GM21717 (cell line): Measurements from ENCODE around the gene STK11IP.

ENCODE experiments used
- ATAC-seq: cut with Tn5 transposase; IDR thresholded peaks from one replicate; pipeline ENCODE4 v1.9.1; 2021; ENCODE audit warnings: mild to moderate bottlenecking, moderate library complexity; ENCODE audit not compliant: unreplicated experiment

The STK11IP gene

DNA sequence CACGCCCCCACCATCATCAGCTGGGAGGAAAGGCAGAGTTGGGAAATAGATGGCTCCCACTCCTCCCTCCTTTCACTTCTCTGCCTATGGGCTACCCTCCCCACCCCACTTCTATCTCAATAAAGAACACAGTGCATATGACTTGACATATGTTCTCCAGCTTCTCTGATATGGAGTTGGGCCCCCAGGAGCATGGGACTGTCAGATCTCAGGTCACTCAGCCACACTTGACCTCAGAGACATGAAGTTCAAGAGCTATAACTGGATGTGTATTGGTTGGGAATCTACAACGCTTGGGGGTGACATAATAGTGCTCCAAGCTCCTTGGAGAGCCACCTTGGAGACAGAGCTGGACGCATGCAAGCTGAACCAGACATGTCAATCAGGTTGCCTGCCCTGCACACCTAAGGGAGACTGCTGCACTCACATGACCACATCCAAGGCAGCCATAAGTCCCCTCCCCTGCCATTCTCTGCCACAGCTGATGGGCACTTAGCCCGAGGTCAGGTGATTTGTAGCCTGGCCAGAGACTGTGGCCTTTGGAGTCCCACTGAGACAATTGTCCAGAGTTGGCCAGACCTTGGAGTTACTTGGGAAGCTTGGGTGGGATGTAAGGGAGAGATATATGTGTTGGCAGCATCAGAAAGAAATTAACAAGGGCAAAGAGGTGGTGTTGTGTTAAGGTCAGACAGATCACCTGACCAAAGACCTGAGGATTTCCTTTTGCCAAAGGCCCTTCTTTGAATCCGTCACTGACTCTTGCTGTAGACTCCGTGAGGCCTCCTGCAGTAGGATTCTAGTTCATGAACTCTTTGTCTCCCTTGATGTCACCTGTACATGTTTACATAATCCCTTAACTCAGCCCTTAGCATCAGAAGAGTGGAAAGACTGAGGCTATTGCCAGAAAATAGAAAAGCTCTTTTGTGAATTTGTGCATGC lies 21.8 kb upstream of the STK11IP start:
- no peak for ATAC-seq

DNA sequence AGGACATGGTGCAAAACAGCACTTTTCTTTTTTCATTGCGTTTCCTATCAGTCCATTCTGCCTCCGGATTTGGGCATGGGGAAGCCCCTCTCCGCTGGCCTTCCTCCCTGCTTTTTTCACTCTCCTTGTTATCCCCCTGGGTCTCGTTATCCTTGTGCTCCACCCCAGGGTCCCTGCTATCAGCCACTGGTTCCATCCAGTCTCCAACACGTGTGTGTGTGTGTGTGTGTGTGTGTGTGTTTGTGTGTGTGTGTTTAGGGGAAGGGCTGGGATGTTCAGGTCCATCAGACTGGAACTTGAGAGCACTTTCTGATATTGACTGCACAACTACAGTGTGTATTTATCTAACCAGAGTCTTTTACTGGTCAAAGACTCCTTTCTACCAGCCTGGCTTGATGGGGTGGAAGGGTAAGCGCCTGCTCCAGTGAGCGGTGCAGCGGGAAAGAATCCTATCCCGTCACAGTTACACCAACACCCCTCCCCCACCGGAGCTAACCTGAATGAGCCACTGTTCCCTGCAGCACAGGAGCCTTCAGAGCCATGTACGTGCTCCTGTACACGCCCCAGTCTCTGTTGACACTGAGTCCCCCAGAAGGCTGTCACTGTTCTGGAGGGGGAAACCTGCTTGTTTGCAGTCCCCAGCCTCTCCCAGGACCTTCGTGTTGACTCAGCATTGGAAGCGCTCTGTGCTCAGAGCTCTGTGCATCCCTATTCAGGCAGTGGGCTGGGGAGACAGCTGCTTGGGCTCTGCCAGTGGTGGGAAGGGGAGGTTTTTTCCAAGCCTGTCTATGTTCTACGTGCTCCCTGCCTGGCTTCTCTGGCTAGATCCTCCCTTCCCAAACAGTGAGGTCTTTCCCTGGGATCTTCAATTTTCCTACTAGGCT lies 20.9 kb upstream of the STK11IP start:
- ATAC-seq = no peak

DNA sequence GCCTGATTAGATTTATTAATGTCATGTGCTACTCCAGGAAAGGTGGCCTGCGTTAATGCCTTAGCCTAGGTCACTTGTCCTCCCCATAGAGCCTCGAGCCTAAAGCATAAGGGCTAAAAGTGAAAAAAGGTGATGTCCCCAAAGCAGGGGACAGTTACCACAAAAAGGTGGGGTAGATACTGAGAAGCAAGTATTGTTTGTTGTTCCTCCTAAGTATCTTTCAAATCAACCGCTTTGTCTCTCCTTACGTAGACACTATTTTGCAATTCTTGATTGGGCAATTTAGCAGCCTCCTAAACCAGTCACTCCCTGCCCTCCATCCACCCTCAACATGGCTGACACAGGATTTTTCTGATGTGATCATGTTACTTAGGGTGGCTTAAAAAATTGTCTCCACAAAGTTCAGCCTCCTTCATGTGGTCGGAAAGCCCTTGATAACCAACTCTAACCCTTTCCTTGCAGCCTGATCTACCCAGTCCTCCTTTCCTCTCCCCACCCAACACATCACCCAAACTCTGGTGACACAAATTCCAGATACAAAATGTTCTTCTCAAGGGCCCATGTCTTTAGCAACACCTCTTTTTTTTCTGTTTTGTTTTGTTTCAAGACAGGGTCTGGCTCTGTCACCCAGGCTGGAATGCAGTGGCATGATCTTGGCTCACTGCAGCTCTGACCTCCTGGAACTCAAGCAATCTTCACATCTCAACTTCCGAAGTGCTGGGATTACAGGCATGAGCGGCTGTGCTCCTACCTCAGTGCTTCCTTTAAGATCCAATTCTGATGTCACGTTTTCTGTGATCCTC lies 18.6 kb upstream of the STK11IP start:
- ATAC-seq = no peak

DNA sequence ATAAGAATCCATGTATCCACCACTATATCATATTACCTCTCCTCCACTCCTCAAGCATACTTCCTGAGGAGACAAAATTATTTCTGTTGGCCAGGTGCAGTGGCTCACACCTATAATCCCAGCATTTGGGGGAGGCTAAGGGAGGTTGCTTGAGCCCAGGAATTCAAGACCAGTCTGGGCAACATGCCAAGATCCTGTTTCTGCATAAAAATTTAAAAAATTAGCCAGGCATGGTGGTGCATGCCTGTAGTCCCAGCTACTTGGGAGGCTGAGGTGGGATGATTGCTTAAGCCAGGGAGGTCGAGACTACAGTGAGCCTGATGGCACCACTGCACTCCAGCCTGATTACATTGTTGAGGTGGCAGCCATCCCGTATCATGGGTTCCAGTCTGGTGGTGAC lies 16.3 kb upstream of the STK11IP start:
- ATAC-seq = no peak

DNA sequence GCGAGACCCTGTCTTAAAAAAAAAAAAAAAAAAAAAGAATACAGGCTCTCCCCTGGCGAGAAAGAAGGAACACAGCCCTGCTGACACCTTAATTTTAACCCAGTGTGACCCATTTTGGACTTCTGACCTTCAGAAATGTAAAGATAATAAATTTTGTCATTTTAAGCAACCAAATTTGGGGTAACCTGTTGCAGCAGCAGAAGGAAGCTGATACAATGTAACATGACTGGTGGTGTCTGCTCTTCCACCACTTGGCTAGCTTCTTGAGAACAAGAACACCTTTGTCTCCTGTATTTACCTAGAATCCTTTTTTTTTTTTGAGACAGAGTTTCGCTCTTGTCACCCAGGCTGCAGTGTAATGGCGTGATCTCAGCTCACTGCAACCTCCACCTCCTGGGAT lies 6.6 kb upstream of the STK11IP start:
- ATAC-seq = no peak

DNA sequence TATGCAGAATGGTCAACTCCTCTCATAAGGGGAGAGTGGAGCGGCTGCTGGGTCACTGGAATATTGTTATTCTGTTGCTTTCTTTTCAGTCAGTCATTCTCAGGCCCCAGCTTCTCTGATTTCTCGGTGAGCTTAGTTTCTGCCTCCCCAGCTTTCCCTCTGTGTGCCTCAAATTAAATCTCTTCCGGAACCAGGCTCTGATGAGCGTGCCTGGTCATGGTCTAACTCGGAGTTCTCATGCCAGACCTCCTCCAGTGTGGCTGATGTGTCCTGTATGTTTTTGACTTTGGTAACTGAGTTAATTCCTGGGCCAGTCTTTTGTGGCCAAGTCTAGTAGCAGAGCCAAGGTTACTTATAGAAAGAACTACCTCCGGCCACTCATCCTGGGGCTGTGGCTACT lies 4.9 kb upstream of the STK11IP start:
- ATAC-seq = no peak

DNA sequence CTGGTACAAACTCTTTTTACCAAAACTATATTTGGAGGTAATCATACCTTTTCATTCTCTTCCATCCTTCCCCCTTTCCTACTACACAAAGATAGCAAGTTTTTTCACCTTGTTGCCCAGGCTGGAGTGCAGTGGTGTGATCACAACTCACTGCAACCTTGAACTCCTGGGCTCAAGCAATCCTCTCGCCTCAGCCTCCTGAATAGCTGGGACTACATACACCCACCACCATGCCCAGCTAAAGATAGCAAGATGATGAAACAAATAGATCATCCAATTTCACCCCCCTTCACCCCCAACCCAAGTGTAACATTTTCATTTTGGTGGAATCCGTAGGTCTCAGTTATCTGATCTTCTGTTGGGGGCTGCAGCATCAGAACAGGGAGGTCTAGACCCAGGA lies 4.5 kb upstream of the STK11IP start:
- no peak for ATAC-seq

DNA sequence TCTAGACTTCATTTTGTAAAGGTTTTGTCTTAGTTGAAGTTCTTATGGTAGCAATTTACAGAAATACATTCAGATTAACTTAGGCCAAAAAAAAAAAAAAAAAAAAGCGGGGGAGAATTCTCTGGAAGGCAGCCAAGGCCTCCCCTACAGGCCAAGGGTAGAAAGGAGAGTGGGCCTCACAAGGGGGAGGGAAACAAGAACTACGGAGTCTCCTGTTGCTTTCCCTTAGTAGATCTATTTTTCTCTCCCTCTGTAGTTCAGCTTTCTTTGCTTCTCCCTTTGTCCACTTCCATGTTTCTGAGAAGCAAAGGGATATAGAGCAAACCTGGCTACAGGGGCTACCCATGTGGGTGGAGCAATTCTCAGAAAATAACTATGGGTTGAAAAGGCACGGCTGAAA lies 2.4 kb upstream of the STK11IP start:
- ATAC-seq = no peak

DNA sequence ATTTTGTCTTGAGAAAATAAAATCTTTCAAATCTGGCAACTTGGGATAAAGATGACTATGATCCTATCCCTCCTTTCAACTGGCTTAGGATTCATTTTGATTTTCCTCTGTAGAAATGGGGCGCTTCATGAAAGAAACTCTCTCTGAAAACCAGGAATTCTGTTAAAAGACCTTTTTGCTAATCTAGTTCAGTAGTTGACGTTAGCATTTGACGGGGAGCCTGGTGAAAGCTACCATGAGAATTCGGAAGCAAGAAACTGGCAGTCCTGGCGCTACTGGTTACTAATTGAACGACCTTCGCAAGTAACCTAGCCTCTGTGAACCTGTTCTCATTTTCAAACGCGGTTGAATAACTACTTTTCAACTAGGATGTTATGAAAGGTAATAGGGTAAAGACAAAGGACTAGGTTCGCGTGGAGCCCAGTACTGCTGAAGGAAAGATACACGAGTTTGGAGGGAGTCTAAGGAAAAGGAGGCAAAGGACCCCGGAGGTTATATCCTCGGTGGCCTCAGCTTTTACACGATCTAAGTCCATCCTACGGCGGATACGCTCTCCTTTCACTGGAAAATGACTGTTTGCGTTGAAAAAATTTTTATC lies 604 bp upstream of the STK11IP start:
- peak; percentile 8 for ATAC-seq

DNA sequence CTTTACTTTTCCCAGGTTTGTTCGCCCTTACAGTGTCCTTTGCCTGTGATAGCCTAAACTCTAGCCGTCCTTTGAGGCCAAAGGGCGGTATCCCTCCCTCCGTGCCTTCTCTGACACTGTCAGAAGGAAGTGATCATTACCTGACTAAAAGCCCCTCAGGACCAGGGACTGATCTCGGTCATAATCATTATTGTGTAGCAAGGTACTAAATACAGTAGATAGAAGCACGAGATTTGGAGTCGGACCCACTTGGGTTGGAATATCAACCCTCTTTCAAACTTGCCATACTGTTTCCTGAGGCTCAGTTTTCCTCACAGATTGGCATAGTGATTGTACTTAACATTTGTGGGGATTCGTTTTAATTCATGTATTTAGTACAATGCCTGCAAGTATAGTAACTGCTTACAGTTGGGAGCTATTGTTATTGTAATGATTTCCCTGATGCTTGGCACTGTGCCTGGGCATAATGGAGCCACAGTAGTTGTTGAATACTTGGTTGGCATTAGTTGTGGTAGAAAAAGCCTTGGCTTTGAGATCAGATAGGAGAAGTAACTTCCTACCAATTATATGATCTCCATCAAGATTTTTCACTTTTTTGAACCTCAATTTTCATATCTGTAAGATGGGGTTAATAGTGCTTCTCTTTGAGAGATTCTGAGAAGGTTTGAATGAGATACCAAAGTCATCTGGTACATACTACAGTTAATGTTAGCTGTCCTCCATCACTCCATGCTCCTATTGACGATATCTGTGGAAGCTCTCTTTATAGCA lies 836 bp downstream of the STK11IP start:
- no peak for ATAC-seq

DNA sequence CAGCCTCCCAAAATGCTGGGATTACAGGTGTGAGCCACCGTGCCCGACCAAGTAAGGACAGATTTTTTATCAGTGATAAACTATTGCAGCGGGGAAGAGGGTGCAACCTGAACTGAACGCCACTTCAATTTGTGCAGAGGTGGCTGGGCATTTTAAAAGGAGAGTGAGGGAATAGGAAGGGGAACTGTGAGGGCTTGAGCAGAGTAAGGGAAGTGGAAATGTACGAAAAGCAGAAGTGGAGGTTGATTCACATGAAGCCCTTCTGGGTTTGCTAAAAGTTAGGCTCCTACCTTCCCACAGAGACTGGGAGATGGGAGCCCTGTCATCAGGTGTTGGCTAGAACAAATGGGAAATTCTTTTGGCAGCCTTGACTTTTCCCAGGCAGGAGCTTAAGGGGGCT lies 6.1 kb downstream of the STK11IP start:
- no peak for ATAC-seq

DNA sequence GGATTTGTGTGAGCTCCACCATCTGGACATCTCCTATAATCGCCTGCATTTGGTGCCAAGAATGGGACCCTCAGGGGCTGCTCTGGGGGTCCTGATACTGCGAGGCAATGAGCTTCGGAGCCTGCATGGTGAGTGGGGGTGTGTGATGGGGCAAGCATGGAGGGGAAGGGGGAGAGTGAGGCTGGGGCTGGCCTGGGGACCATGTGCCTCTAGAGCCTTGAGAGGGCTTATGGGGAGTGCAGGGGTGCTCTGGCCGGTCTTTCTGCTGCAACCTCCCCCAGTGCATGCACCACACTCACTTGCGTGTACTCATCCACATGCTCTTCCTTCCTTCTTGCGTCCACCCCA lies 7.9 kb downstream of the STK11IP start:
- no peak for ATAC-seq

DNA sequence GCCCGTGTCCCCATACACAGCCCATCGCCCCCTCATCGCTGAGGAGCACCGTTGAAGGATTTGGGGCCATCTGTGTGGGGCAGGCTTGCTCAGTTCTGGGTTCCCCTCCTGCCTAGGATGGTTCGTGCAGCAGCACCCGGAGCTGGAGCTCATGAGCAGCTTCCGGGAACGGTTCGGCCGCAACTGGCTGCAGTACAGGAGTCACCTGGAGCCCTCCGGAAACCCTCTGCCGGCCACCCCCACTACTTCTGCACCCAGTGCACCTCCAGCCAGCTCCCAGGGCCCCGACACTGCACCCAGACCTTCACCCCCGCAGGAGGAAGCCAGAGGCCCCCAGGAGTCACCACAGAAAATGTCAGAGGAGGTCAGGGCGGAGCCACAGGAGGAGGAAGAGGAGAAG lies 10.3 kb downstream of the STK11IP start:
- ATAC-seq = no peak

DNA sequence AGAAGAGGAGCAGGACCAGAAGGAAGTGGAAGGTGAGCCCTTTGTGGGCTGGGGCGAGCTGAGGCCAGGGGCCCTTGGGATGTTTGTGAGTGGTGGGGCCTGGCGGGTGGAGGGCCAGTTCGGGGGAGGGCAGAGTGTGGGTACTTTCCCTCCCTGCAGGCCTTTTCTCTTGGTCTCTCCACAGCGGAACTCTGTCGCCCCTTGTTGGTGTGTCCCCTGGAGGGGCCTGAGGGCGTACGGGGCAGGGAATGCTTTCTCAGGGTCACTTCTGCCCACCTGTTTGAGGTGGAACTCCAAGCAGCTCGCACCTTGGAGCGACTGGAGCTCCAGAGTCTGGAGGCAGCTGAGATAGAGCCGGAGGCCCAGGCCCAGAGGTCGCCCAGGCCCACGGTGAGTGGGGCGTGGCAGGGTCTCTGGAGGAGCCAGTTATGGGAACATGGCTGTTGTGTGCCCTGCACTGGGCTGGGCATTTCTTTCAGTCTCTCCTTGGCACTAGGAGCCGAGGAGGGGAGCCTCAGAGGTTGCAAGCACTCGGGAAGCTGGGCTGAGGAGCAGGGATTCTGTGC lies 10.8 kb downstream of the STK11IP start:
- ATAC-seq = no peak

DNA sequence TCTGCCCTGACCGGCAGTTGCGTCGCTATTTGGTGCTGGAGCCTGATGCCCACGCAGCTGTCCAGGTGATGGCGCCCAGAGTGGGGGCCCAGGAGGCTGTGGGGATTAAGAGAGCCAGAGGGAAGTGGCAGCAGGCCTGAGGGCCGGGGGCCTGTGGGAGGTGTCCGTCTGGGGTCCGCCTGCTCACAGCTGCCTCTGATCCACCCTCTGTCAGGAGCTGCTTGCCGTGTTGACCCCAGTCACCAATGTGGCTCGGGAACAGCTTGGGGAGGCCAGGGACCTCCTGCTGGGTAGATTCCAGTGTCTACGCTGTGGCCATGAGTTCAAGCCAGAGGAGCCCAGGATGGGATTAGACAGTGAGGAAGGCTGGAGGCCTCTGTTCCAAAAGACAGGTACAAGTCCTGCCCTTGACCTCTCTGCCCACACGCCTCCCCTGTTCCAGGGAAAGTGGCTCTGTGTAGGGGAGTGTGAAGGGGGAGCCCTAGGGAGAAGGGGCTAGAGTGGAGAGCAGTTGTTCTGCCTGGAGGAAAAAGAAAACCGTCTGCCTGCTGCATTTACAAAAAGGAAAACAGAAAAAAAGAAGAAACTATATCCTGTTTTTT lies 11.6 kb downstream of the STK11IP start:
- ATAC-seq = no peak

DNA sequence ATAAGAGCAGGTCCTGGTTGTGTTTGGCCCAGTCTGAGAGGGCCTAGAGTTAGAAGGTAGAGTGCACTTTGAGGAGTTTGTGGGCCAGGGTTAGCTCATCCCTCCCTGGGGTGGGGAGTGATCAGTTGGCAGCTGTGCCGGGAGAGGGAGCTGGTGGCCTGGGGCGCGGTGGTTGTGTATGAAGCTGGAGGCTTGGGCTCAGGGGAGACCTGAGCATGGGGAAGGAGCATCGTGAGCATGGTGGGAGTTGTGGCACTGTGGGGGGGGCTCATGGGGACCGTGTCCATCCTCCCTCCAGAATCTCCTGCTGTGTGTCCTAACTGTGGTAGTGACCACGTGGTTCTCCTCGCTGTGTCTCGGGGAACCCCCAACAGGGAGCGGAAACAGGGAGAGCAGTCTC lies 13.6 kb downstream of the STK11IP start:
- ATAC-seq = no peak

DNA sequence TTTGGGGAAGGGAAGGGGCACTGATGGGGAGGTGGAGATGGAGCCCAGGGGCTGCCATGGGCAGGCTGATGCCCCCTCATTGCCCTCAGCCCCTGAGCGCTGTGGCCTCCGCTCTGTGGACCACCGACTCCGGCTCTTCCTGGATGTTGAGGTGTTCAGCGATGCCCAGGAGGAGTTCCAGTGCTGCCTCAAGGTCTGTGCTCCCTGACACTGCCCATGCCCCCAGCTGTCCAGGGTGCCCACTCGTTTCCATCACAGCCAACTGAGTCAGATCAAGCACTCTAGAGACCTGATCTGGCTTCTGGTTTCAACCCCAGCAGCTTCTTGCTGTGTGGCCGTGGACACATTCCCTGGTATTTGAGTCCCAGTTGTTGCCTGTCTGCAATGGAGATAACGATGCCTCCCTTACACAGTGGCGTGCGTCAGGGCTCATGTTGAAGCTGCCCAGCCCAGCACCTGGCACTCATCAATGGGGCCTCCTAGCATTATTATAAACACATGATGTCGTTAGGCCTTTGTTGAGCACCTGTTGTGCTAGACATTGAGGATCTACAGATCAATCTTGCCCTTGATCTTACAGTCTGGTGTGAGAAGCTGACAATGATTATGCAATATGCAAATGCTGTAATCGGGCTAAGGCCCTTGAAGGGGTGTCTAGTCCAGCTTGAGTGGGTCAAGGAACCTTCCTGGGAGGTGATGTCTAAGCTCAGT lies 14.4 kb downstream of the STK11IP start:
- ATAC-seq = no peak

DNA sequence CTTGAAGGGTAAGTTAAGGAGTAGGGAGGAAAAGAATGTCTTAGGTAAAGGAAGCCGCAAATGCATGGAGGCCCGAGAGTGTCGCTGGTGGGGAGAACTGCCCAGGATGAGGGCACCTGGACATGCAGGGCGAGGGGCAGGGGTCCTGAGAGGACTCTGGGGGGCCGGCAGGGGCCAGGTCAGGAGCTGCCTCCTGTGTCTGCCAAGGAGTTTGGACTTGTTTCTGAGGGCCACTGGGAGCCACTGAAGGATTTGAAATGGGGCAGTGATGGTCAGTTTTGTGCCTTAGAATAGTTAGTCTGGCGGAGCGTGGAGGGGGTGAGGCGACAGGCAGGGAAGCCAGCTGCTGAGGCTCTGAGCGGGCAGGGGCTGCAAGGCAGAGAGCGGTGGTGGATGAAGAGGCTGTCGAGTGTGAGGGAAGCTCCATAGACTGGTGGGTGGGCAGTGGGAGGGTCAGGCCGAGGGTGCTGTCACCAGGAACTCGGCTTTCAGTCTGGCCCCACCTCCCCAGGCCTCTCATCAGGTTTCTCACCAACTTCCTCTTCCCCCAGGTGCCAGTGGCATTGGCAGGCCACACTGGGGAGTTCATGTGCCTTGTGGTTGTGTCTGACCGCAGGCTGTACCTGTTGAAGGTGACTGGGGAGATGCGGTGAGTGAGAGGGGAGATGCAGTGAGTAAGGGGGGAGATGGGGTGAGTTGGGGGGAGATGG lies 15.1 kb downstream of the STK11IP start:
- ATAC-seq = no peak
